Vagina (tissue), 2 donors: Measurements from ENCODE around the gene C1orf105.

Experiments used
- CTCF ChIP-seq, 3 experiments: fragments of 450-650 bp in 2 of 3; fragments of 200-600 bp in 1 of 3; sonication (generic) in 1 of 3; IDR thresholded peaks; one replicate each; pipeline ENCODE4 v1.5.1; 2017 to 2019; ENCODE audit warnings: antibody characterized with exemption in 3 of 3, mild to moderate bottlenecking in 2 of 3, moderate library complexity in 2 of 3
- POLR2A ChIP-seq, 2 donors: fragments of 450-650 bp; IDR thresholded peaks; one replicate each; pipeline ENCODE4 v1.6.1; 2017; ENCODE audit warnings: antibody characterized with exemption in 2 of 2, mild to moderate bottlenecking in 2 of 2, moderate library complexity in 2 of 2
- POLR2AphosphoS5 ChIP-seq, 2 donors: sonication (generic); formaldehyde crosslinking; IDR thresholded peaks; one replicate each; pipeline ENCODE4 v1.9.0; 2017; ENCODE audit warnings: antibody characterized with exemption in 2 of 2, mild to moderate bottlenecking in 2 of 2, low read depth in 1 of 2; ENCODE audit not compliant: insufficient read depth in 1 of 2

- TF ChIP-seq POLR2A (IDR thresholded peaks at IDR 0.05): no peak
- TF ChIP-seq CTCF (IDR thresholded peaks at IDR 0.05): no peak
- TF ChIP-seq POLR2AphosphoS5 (IDR thresholded peaks at IDR 0.05; ENCODE audit: insufficient read depth in 1 of 2, low read depth in 1 of 2): no peak
These were observed 40.4 kb downstream of the C1orf105 start for GRCh38 chr1:172460887-172461315.
